Endodermal cell (in vitro differentiated cells): ENCODE measurements around the gene KRTAP10-11. TPM values are rescaled to one million over a fixed set of nuclear protein-coding genes. Genes with fewer than 3 reads are reported as not detected.

Source experiments
- DNase-seq: peaks from one replicate; pipeline ENCODE4 v3.0.0-alpha.2; 2017
- H3K27ac ChIP-seq: 2 replicates; pipeline ENCODE4 v1.5.1; 2013; ENCODE audit warnings: mild to moderate bottlenecking, low read depth, low read length, moderate library complexity
- H3K27me3 ChIP-seq: 2 replicates; pipeline ENCODE4 v1.6.1; 2013; ENCODE audit warnings: mild to moderate bottlenecking, low read length, moderate library complexity; ENCODE audit not compliant: insufficient read depth, control insufficient read depth, poor library complexity, severe bottlenecking
- H3K36me3 ChIP-seq: 2 replicates; pipeline ENCODE4 v1.7.0; 2013; ENCODE audit warnings: mild to moderate bottlenecking, low read length, moderate library complexity; ENCODE audit not compliant: control insufficient read depth, insufficient read depth
- H3K4me1 ChIP-seq: one replicate; pipeline ENCODE4 v1.7.0; 2013; ENCODE audit warnings: low read length; ENCODE audit not compliant: control insufficient read depth, insufficient read depth
- H3K4me3 ChIP-seq: 2 replicates; pipeline ENCODE4 v1.5.1; 2013; ENCODE audit warnings: mild to moderate bottlenecking, low read length, moderate library complexity
- H3K9ac ChIP-seq: 2 replicates; pipeline ENCODE4 v1.6.1; 2013; ENCODE audit warnings: mild to moderate bottlenecking, low read length, moderate library complexity; ENCODE audit not compliant: poor library complexity, severe bottlenecking; ENCODE audit errors: extremely low read depth
- H3K9me3 ChIP-seq: 2 replicates; pipeline ENCODE4 v1.6.1; 2013; ENCODE audit warnings: mild to moderate bottlenecking, low read length, moderate library complexity; ENCODE audit not compliant: control insufficient read depth
- H3K27ac Mint-ChIP-seq: 2 replicates; pipeline ENCODE4 v1.8.0; 2020; ENCODE audit warnings: mixed read lengths
- H3K27me3 Mint-ChIP-seq: 2 replicates; pipeline ENCODE4 v1.8.0; 2021; ENCODE audit warnings: mild to moderate bottlenecking, mixed read lengths; ENCODE audit not compliant: insufficient read depth
- H3K36me3 Mint-ChIP-seq: 2 replicates; pipeline ENCODE4 v1.8.0; 2020; ENCODE audit warnings: low read depth, mixed read lengths
- H3K4me1 Mint-ChIP-seq: 2 replicates; pipeline ENCODE4 v1.8.0; 2020; ENCODE audit warnings: mixed read lengths
- H3K4me3 Mint-ChIP-seq: 2 replicates; pipeline ENCODE4 v1.8.0; 2020; ENCODE audit warnings: mild to moderate bottlenecking, moderate library complexity, mixed read lengths
- H3K9me3 Mint-ChIP-seq: 2 replicates; pipeline ENCODE4 v1.8.0; 2020; ENCODE audit warnings: mild to moderate bottlenecking, mixed read lengths
- WGBS, 2 experiments: methylation state at CpG; one replicate each; pipeline versions ENCODE4 v1.1.5 to v1.1.7; 2013; ENCODE audit warnings: missing lambda C conversion rate in 2 of 2, mixed read lengths in 1 of 2; ENCODE audit not compliant: insufficient coverage in 1 of 2, insufficient read length in 1 of 2; 5-methylcytosine and 5-hydroxymethylcytosine counted together
- total RNA-seq, 2 donors: library from RNA; stranded (reverse); fragmentation: NEBNext Ultra II Directional in 1 of 2; extraction: Animal tissue kit (Norgen Biotek cat#: 25700) in 1 of 2; gene quantifications; 2 replicates in 1 of 2; 3 replicates in 1 of 2; pipeline ENCODE4 v1.2.1, GENCODE V29; 2021
- TF ChIP-seq, protein P1 (sequence below): fragments of 200-600 bp; sonication (generic); conservative IDR thresholded peaks from 2 replicates; pipeline ENCODE4 v1.5.0; 2021; ENCODE audit warnings: antibody characterized with exemption, mild to moderate bottlenecking

KRTAP10-11 gene
- total RNA-seq, 2 donors from 2014 or later: not detected

DNA sequence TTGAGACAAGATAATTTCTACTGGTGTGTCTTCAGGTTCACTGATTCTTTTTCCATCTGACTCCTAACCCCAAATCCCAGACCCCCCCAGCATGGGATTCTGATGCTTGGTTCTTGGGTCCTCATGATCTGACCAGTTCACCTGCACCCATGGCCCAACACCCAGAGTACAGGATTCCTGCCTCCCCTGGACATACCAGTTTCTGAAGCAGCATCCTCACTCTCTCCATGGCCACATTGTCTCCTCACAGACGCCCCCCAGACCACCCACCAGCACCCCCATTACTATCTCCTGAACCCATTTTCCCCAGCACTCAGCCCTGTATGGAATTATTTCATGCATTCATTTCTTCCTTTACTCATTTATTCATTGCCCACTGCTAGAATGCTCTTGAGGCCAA is 10.7 kb downstream of the KRTAP10-11 start:
- TF ChIP-seq, protein P1, sequence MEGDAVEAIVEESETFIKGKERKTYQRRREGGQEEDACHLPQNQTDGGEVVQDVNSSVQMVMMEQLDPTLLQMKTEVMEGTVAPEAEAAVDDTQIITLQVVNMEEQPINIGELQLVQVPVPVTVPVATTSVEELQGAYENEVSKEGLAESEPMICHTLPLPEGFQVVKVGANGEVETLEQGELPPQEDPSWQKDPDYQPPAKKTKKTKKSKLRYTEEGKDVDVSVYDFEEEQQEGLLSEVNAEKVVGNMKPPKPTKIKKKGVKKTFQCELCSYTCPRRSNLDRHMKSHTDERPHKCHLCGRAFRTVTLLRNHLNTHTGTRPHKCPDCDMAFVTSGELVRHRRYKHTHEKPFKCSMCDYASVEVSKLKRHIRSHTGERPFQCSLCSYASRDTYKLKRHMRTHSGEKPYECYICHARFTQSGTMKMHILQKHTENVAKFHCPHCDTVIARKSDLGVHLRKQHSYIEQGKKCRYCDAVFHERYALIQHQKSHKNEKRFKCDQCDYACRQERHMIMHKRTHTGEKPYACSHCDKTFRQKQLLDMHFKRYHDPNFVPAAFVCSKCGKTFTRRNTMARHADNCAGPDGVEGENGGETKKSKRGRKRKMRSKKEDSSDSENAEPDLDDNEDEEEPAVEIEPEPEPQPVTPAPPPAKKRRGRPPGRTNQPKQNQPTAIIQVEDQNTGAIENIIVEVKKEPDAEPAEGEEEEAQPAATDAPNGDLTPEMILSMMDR: no peak
- Mint-ChIP-seq H3K27ac (no peak overlapping the region), H3K36me3 (no peaks in the 10 kb centered on the region), H3K4me3 (no peak overlapping the region), H3K27me3 (peaks cover 4% of the 10 kb centered on the region), H3K9me3 (peaks cover 16% of the 10 kb centered on the region), H3K4me1 (peaks cover 10% of the 10 kb centered on the region)
- Histone ChIP-seq H3K36me3 (no peaks in the 10 kb centered on the region), H3K9ac (no peak overlapping the region), H3K4me3 (no peak overlapping the region), H3K4me1 (no peaks in the 10 kb centered on the region), H3K27me3 (no peaks in the 10 kb centered on the region), H3K27ac (no peak overlapping the region), H3K9me3 (peaks cover 6% of the 10 kb centered on the region)
- no peak for DNase-seq
- WGBS, 2 experiments: 76 to 80% methylated on average over 1 of the region's 1 CpG

- 86 to 92% methylated on average over 26 of the region's 26 CpGs for WGBS, 2 experiments
- Mint-ChIP-seq H3K27me3 (peaks cover 4% of the 10 kb centered on the region), H3K4me1 (peaks cover 10% of the 10 kb centered on the region), H3K27ac (no peak within 1 kb of the TSS), H3K4me3 (no peak within 1 kb of the TSS), H3K9me3 (peaks cover 16% of the 10 kb centered on the region), H3K36me3 (no peaks in the 10 kb centered on the region)
- Histone ChIP-seq H3K9me3 (peaks cover 6% of the 10 kb centered on the region), H3K36me3 (no peaks in the 10 kb centered on the region), H3K27me3 (no peaks in the 10 kb centered on the region), H3K4me3 (no peak within 1 kb of the TSS), H3K9ac (no peak within 1 kb of the TSS), H3K27ac (no peak within 1 kb of the TSS), H3K4me1 (no peaks in the 10 kb centered on the region)
- TF ChIP-seq, protein P1: no peak
- DNase-seq: no peak
Observed at GRCh38 chr21:44657635-44658540, 11.7 kb downstream of the KRTAP10-11 start, which contains the start of gene KRTAP12-3. TSS of gene KRTAP12-3 (plus strand) at chr21:44657932. CDS start at chr21:44657980, 48 bp downstream.

GRCh38 chr21:44658541-44658910 is 12.3 kb downstream of the KRTAP10-11 start:
- Mint-ChIP-seq H3K36me3 (no peaks in the 10 kb centered on the region), H3K4me3 (no peak overlapping the region), H3K27ac (no peak overlapping the region), H3K9me3 (peaks cover 13% of the 10 kb centered on the region), H3K27me3 (peaks cover 4% of the 10 kb centered on the region), H3K4me1 (peaks cover 10% of the 10 kb centered on the region)
- Histone ChIP-seq H3K27me3 (no peaks in the 10 kb centered on the region), H3K36me3 (no peaks in the 10 kb centered on the region), H3K27ac (no peak overlapping the region), H3K4me3 (no peak overlapping the region), H3K4me1 (no peaks in the 10 kb centered on the region), H3K9me3 (peaks cover 6% of the 10 kb centered on the region), H3K9ac (no peak overlapping the region)
- DNase-seq: no peak
- TF ChIP-seq, protein P1: no peak
- 89% methylated on average over 5 of the region's 5 CpGs; no CpG with 5 or more reads in 1 of the 2 experiments for WGBS, 2 experiments
